Stimulated activated CD8-positive, alpha-beta memory T cell treated with anti-CD3 and anti-CD28 coated beads, Interleukin-12 subunit alpha, Interleukin-12 subunit beta, amount 100 ng/mL, for 4 hours (primary cell): ENCODE measurements around the gene MCF2.

Experiments used
- DNase-seq: peaks from one replicate; pipeline ENCODE4 v3.0.0-alpha.2; 2020; ENCODE audit warnings: low read depth

The MCF2 gene

GRCh38 chrX:139585613-139586012 is 122.4 kb downstream of the MCF2 start:
- DNase-seq, result no peak

GRCh38 chrX:139581068-139581467 is 126.9 kb downstream of the MCF2 start:
- no peak for DNase-seq

- no peak for DNase-seq
These were observed 141.0 kb downstream of the MCF2 start for GRCh38 chrX:139566981-139567380.

- DNase-seq, result no peak
These were observed 144.7 kb downstream of the MCF2 start for GRCh38 chrX:139563251-139563650.

- DNase-seq, result no peak
These were observed 147.7 kb downstream of the MCF2 start for GRCh38 chrX:139560221-139560620.

GRCh38 chrX:139559383-139560042 is 148.5 kb downstream of the MCF2 start:
- DNase-seq, result no peak

GRCh38 chrX:139554991-139555675 is 152.8 kb downstream of the MCF2 start:
- no peak for DNase-seq

GRCh38 chrX:139554376-139554775 is 153.6 kb downstream of the MCF2 start:
- DNase-seq, result no peak

- DNase-seq, result no peak
These were observed 163.4 kb downstream of the MCF2 start for GRCh38 chrX:139544591-139544990.

- no peak for DNase-seq
These were observed 164.0 kb downstream of the MCF2 start for GRCh38 chrX:139543920-139544319.

GRCh38 chrX:139542652-139543051 is 165.3 kb downstream of the MCF2 start:
- DNase-seq, result no peak

- DNase-seq, result no peak
These were observed 168.8 kb downstream of the MCF2 start for GRCh38 chrX:139538907-139539790.

- no peak for DNase-seq
These were observed 174.5 kb downstream of the MCF2 start for GRCh38 chrX:139533444-139533843.

GRCh38 chrX:139532834-139533233 is 175.1 kb downstream of the MCF2 start:
- no peak for DNase-seq
